Measurements from ENCODE around the gene RBM19. TPM values are rescaled to one million over a fixed set of nuclear protein-coding genes. Genes with fewer than 3 reads are reported as not detected.
"Not testable (repeated sequence)": the region's sequence is repeated elsewhere in the genome, so short reads cannot be mapped to it uniquely, and the experiment has no call there.

Gene RBM19
- total RNA-seq, 2 donors from 2014 or later, result 39.9 to 54.3 TPM

GRCh38 chr12:114000861-114001260 is 34.7 kb upstream of the RBM19 start:
- ATAC-seq (ENCODE audit: insufficient number of reproducible peaks, low FRiP score, low read depth) (no peak), DNase-seq (ENCODE audit: low spot score) (no peak)
- no peak for TF ChIP-seq CTCF (IDR thresholded peaks at IDR 0.05)
- Histone ChIP-seq H3K27ac (no peak overlapping the region), H3K36me3 (no peaks in the 10 kb centered on the region), H3K9me3 (no peaks in the 10 kb centered on the region), H3K4me3 (no peak overlapping the region), H3K4me1 (ENCODE audit: control insufficient read depth in 1 of 2, low read depth in 2 of 2) (no peaks in the 10 kb centered on the region), H3K27me3 (replicated peaks; ENCODE audit: insufficient read depth) (no peaks in the 10 kb centered on the region)

GRCh38 chr12:114000261-114000660 is 34.1 kb upstream of the RBM19 start:
- H3K4me3 ChIP-seq; H3K4me1 ChIP-seq (ENCODE audit: control insufficient read depth in 1 of 2, low read depth in 2 of 2); H3K36me3 ChIP-seq; ATAC-seq (ENCODE audit: insufficient number of reproducible peaks, low FRiP score, low read depth); DNase-seq (ENCODE audit: low spot score); H3K9me3 ChIP-seq; H3K27me3 ChIP-seq (replicated peaks; ENCODE audit: insufficient read depth); H3K27ac ChIP-seq: not testable (repeated sequence)

- Histone ChIP-seq H3K27ac (no peak overlapping the region), H3K4me3 (no peak overlapping the region), H3K36me3 (no peaks in the 10 kb centered on the region), H3K4me1 (ENCODE audit: control insufficient read depth in 1 of 2, low read depth in 2 of 2) (no peaks in the 10 kb centered on the region), H3K27me3 (replicated peaks; ENCODE audit: insufficient read depth) (no peaks in the 10 kb centered on the region), H3K9me3 (no peaks in the 10 kb centered on the region)
- no peak for TF ChIP-seq CTCF (IDR thresholded peaks at IDR 0.05)
- ATAC-seq (ENCODE audit: insufficient number of reproducible peaks, low FRiP score, low read depth), result no peak
- DNase-seq (ENCODE audit: low spot score), result no peak
Measured at GRCh38 chr12:113997365-113997764, 31.2 kb upstream of the RBM19 start.

GRCh38 chr12:113996026-113996425 is 29.9 kb upstream of the RBM19 start:
- Histone ChIP-seq H3K4me1 (ENCODE audit: control insufficient read depth in 1 of 2, low read depth in 2 of 2) (no peaks in the 10 kb centered on the region), H3K27ac (no peak overlapping the region), H3K36me3 (no peaks in the 10 kb centered on the region), H3K27me3 (replicated peaks; ENCODE audit: insufficient read depth) (no peaks in the 10 kb centered on the region), H3K4me3 (no peak overlapping the region), H3K9me3 (no peaks in the 10 kb centered on the region)
- no peak for ATAC-seq (ENCODE audit: insufficient number of reproducible peaks, low FRiP score, low read depth)
- DNase-seq (ENCODE audit: low spot score), result no peak
- TF ChIP-seq CTCF (IDR thresholded peaks at IDR 0.05), result no peak

GRCh38 chr12:113994051-113994450 is 27.9 kb upstream of the RBM19 start:
- Histone ChIP-seq H3K27ac (no peak overlapping the region), H3K9me3 (no peaks in the 10 kb centered on the region), H3K4me3 (no peak overlapping the region), H3K27me3 (replicated peaks; ENCODE audit: insufficient read depth) (no peaks in the 10 kb centered on the region), H3K36me3 (no peaks in the 10 kb centered on the region), H3K4me1 (ENCODE audit: control insufficient read depth in 1 of 2, low read depth in 2 of 2) (no peaks in the 10 kb centered on the region)
- TF ChIP-seq CTCF (IDR thresholded peaks at IDR 0.05), result no peak
- ATAC-seq (ENCODE audit: insufficient number of reproducible peaks, low FRiP score, low read depth) (no peak), DNase-seq (ENCODE audit: low spot score) (no peak)

GRCh38 chr12:113992751-113993150 is 26.6 kb upstream of the RBM19 start:
- not testable (repeated sequence) for H3K36me3 ChIP-seq; H3K27ac ChIP-seq; H3K27me3 ChIP-seq (replicated peaks; ENCODE audit: insufficient read depth)

More at GRCh38 chr12:113992751-113993150, 26.6 kb upstream of the RBM19 start:
- not testable (repeated sequence) for DNase-seq (ENCODE audit: low spot score); H3K4me1 ChIP-seq (ENCODE audit: control insufficient read depth in 1 of 2, low read depth in 2 of 2); H3K4me3 ChIP-seq; ATAC-seq (ENCODE audit: insufficient number of reproducible peaks, low FRiP score, low read depth); H3K9me3 ChIP-seq
